ENCODE measurements around the gene UBA1.

The UBA1 gene

DNA sequence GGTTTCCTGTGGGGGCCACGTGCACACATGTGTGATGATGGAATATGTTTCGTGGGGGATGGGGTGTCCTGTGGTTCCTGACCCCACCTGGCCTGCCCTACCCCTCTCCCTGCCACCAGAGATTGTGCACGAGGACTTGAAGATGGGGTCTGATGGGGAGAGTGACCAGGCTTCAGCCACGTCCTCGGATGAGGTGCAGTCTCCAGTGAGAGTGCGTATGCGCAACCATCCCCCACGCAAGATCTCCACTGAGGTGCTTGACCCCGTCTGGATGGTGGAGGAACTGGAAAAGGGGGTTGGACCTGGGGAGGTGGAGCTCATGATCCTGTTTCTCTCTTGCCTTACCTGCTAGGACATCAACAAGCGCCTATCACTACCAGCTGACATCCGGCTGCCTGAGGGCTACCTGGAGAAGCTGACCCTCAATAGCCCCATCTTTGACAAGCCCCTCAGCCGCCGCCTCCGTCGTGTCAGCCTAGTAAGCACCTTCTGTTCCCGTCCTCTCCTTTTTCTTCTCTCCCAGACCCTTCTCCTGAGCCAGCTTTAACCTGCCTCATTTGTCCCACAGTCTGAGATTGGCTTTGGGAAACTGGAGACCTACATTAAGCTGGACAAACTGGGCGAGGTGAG, 30.8 kb downstream of the UBA1 start:
- TF ChIP-seq, protein P1, sequence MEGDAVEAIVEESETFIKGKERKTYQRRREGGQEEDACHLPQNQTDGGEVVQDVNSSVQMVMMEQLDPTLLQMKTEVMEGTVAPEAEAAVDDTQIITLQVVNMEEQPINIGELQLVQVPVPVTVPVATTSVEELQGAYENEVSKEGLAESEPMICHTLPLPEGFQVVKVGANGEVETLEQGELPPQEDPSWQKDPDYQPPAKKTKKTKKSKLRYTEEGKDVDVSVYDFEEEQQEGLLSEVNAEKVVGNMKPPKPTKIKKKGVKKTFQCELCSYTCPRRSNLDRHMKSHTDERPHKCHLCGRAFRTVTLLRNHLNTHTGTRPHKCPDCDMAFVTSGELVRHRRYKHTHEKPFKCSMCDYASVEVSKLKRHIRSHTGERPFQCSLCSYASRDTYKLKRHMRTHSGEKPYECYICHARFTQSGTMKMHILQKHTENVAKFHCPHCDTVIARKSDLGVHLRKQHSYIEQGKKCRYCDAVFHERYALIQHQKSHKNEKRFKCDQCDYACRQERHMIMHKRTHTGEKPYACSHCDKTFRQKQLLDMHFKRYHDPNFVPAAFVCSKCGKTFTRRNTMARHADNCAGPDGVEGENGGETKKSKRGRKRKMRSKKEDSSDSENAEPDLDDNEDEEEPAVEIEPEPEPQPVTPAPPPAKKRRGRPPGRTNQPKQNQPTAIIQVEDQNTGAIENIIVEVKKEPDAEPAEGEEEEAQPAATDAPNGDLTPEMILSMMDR (IDR thresholded peaks at IDR 0.05): no peak
- no peak overlapping the region for H3K4me3 ChIP-seq
- no peak for DNase-seq (ENCODE audit: low spot score)
- no peak overlapping the region for H3K27ac ChIP-seq

DNA sequence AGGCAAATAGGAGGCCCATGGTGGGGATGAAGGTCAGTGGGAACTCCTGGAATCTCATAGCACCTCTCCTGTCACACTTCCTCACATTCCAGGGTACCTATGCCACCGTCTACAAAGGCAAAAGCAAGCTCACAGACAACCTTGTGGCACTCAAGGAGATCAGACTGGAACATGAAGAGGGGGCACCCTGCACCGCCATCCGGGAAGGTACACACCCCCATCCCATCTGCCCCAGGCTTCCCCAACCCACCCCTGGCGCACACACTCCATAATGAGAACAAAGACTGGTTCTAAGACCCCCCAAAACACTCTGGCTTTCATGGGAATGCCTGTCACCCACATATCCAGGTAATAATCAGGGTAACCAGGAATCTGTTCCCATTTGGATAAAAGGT, 31.3 kb downstream of the UBA1 start:
- H3K27ac ChIP-seq: no peak overlapping the region
- TF ChIP-seq, protein P1 (IDR thresholded peaks at IDR 0.05): no peak
- H3K4me3 ChIP-seq: no peak overlapping the region
- no peak for DNase-seq (ENCODE audit: low spot score)

DNA sequence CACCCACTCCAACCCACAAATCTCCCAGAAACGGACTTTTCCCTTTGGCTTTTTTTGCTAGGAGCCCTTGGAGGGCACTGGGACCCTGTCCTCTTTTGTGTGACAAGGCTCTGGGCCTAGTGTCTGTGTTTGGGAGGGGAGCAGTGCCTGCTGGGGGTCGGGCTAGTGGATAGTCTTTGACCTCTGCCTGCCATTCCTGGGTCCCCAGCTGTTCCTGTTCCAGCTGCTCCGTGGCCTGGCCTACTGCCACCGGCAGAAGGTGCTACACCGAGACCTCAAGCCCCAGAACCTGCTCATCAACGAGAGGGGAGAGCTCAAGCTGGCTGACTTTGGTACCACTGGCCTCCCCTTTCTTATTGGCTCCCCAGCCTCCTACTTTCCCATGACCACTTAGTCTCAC, 32.4 kb downstream of the UBA1 start:
- Histone ChIP-seq H3K27ac (no peak overlapping the region), H3K4me3 (no peak overlapping the region)
- DNase-seq (ENCODE audit: low spot score): no peak
- TF ChIP-seq, protein P1 (IDR thresholded peaks at IDR 0.05): no peak

DNA sequence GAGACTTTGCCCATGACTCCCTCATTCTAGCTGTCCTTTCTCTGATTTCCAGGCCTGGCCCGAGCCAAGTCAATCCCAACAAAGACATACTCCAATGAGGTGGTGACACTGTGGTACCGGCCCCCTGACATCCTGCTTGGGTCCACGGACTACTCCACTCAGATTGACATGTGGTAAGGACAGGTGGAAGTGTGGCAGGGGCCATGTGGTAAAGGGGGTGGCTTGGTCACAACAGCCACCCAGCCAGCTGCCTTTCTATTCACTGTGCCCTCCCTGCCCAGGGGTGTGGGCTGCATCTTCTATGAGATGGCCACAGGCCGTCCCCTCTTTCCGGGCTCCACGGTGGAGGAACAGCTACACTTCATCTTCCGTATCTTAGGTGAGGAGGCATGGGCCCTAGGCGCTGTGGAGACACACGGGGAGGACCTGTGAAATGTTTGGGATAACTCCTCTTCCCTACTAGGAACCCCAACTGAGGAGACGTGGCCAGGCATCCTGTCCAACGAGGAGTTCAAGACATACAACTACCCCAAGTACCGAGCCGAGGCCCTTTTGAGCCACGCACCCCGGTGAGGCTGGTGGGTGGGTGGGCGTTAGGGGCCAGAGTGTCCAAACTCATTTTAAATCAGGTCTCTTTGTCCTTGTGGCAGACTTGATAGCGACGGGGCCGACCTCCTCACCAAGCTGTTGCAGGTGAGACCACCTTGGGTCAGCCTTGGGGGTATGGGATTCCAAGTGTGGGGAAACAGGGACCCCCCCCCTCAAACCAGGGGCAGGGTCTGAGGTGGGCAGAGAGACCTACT, 33.1 kb downstream of the UBA1 start:
- TF ChIP-seq, protein P1 (IDR thresholded peaks at IDR 0.05): no peak
- H3K27ac ChIP-seq: no peak overlapping the region
- DNase-seq (ENCODE audit: low spot score): no peak
- no peak overlapping the region for H3K4me3 ChIP-seq

DNA sequence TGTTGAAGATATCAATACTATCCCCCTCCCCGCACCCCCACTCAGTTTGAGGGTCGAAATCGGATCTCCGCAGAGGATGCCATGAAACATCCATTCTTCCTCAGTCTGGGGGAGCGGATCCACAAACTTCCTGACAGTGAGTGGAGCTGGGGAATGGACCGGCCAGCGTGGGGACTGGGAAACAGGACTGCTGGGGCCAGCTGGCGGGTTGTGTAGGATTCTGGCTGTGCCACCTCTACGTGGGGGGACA, 33.6 kb downstream of the UBA1 start:
- TF ChIP-seq, protein P1 (IDR thresholded peaks at IDR 0.05): no peak
- DNase-seq (ENCODE audit: low spot score): no peak
- no peak overlapping the region for H3K27ac ChIP-seq
- no peak overlapping the region for H3K4me3 ChIP-seq

DNA sequence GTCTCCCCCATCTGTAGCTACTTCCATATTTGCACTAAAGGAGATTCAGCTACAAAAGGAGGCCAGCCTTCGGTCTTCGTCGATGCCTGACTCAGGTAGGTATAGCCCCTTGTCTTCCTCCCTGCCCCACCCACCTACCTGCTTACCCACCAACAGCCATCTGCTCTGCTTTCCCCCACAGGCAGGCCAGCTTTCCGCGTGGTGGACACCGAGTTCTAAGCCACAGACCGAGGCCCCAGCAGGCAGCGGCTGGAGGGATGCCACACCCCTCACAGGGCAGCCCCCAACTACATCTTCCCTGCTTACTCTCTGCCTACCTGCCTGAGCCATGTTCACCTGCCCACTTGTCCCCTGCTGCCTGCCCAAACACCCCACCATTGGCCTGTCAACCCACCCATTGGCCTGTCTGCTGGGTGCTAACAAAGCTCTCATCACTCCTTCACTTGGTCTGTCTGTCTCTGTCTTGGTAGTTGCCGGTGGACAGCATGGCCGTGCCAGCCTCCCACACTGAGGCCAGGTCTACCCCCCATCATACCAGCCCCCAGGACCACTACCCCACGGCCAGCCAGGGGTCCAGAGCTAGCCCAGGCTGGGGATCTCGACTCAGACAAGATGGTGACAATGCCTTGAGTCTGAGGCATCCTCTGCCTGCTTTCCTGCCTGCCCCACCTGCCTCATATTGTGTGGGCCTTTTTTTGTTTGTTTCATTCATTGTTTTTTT, 35.1 kb downstream of the UBA1 start:
- H3K27ac ChIP-seq: no peak overlapping the region
- no peak for DNase-seq (ENCODE audit: low spot score)
- TF ChIP-seq, protein P1 (IDR thresholded peaks at IDR 0.05): no peak
- H3K4me3 ChIP-seq: no peak overlapping the region

All from coronary artery (tissue), 2 donors.